ENCODE data around the gene IL27RA.

- TF ChIP-seq CTCF (IDR thresholded peaks at IDR 0.05; ENCODE audit: borderline replicate concordance, extremely low read depth, low read length, poor library complexity, severe bottlenecking) (no peak), EZH2 (IDR thresholded peaks at IDR 0.05; ENCODE audit: borderline replicate concordance, low read depth, low read length, severe bottlenecking) (no peak)
These were observed 48.2 kb upstream of the IL27RA start for GRCh38 chr19:13983213-13983889.

Data from DND-41 (cell line).